Activated T-cell treated with anti-CD3 and anti-CD28 coated beads for 24 hours (primary cell): ENCODE measurements around the gene NMT2.

Experiments
- DNase-seq: peaks from one replicate; pipeline ENCODE4 v3.0.0-alpha.2; 2020; ENCODE audit warnings: low read depth

Gene NMT2

GRCh38 chr10:15141136-15142054 is 27.1 kb downstream of the NMT2 start:
- peak; percentile 31 for DNase-seq

GRCh38 chr10:15140698-15141097 is 27.8 kb downstream of the NMT2 start:
- DNase-seq, result no peak

- DNase-seq, result no peak
These were observed 30.9 kb downstream of the NMT2 start for GRCh38 chr10:15137636-15138035.

GRCh38 chr10:15137036-15137359 is 31.5 kb downstream of the NMT2 start:
- DNase-seq, result no peak

- DNase-seq, result no peak
These were observed 32.1 kb downstream of the NMT2 start for GRCh38 chr10:15136129-15137035.

GRCh38 chr10:15131330-15131729 is 37.2 kb downstream of the NMT2 start:
- DNase-seq, result no peak

- DNase-seq, result no peak
These were observed 43.6 kb downstream of the NMT2 start for GRCh38 chr10:15124908-15125307.

GRCh38 chr10:15124190-15124589 is 44.3 kb downstream of the NMT2 start:
- DNase-seq, result no peak

GRCh38 chr10:15123749-15124184 is 44.7 kb downstream of the NMT2 start:
- DNase-seq, result no peak

- DNase-seq, result no peak
These were observed 45.9 kb downstream of the NMT2 start for GRCh38 chr10:15122477-15123030.

GRCh38 chr10:15121707-15122106 is 46.8 kb downstream of the NMT2 start:
- DNase-seq, result no peak

GRCh38 chr10:15120523-15120922 is 48.0 kb downstream of the NMT2 start:
- DNase-seq, result no peak

GRCh38 chr10:15118615-15119014 is 49.9 kb downstream of the NMT2 start:
- no peak for DNase-seq

- DNase-seq, result no peak
These were observed 52.3 kb downstream of the NMT2 start for GRCh38 chr10:15116225-15116624.

- DNase-seq, result no peak
These were observed 54.7 kb downstream of the NMT2 start for GRCh38 chr10:15113766-15114165.

- DNase-seq, result no peak
These were observed 55.8 kb downstream of the NMT2 start for GRCh38 chr10:15112657-15113056.

- peak; percentile 60 for DNase-seq
These were observed 62.0 kb downstream of the NMT2 start for GRCh38 chr10:15106352-15107013.

GRCh38 chr10:15103513-15103912 is 65.0 kb downstream of the NMT2 start:
- no peak for DNase-seq

GRCh38 chr10:15099886-15100285 is 68.6 kb downstream of the NMT2 start:
- DNase-seq, result no peak

- DNase-seq, result peak; percentile 95
These were observed 71.3 kb downstream of the NMT2 start, which contains the start of gene RPP38 for GRCh38 chr10:15097011-15097812. TSS of gene RPP38 (plus strand) at chr10:15097355. CDS start at chr10:15103315, 5,960 bp downstream.

GRCh38 chr10:15096661-15097010 is 71.9 kb downstream of the NMT2 start:
- no peak for DNase-seq
